DOHH2 (cell line): ENCODE results near the gene BTBD7.

Experiments used
- CTCF ChIP-seq: fragments of 200-600 bp; sonication (generic); IDR thresholded peaks from one replicate; pipeline ENCODE4 v1.5.1; 2014; ENCODE audit warnings: antibody characterized with exemption, mild to moderate bottlenecking, low read depth, low read length; ENCODE audit not compliant: poor library complexity, severe bottlenecking
- EZH2phosphoT487 ChIP-seq: fragments of 200-600 bp; sonication (generic); IDR thresholded peaks from 2 replicates; pipeline ENCODE4 v1.6.1; 2017; ENCODE audit warnings: borderline replicate concordance, mild to moderate bottlenecking, antibody characterized with exemption, low read length, moderate library complexity, mixed read lengths

- TF ChIP-seq CTCF (no peak), EZH2phosphoT487 (no peak)
Observed at GRCh38 chr14:93328546-93328945, 4.3 kb downstream of the BTBD7 start.
